Measurements from ENCODE around the gene PTCD1. TPM values are rescaled to one million over a fixed set of nuclear protein-coding genes. Genes with fewer than 3 reads are reported as not detected.

The PTCD1 gene
- total RNA-seq, 1 donor from 2014 or later: 5.4 TPM

DNA sequence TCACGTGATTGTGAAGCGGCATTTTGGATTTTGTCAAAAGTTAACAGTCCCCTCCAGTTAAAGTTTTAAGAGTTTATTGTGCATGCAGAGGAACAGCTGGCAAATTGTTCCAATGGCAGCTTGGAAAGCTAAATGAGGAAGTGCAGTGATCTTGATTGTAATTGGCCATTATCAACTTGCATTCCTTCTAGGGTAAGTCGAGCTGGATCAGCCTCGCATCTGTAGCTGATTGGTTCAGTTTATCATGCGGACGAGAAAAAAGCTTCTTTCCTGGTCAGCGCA is 34.7 kb upstream of the PTCD1 start:
- H3K27ac Mint-ChIP-seq (ENCODE audit: unreplicated experiment): peak overlapping the region; percentile 96
- peak overlapping the region; percentile 97 for H3K4me3 Mint-ChIP-seq (ENCODE audit: unreplicated experiment)
- H3K36me3 Mint-ChIP-seq (ENCODE audit: low read depth): no peaks in the 10 kb centered on the region
- TF ChIP-seq, protein P1, sequence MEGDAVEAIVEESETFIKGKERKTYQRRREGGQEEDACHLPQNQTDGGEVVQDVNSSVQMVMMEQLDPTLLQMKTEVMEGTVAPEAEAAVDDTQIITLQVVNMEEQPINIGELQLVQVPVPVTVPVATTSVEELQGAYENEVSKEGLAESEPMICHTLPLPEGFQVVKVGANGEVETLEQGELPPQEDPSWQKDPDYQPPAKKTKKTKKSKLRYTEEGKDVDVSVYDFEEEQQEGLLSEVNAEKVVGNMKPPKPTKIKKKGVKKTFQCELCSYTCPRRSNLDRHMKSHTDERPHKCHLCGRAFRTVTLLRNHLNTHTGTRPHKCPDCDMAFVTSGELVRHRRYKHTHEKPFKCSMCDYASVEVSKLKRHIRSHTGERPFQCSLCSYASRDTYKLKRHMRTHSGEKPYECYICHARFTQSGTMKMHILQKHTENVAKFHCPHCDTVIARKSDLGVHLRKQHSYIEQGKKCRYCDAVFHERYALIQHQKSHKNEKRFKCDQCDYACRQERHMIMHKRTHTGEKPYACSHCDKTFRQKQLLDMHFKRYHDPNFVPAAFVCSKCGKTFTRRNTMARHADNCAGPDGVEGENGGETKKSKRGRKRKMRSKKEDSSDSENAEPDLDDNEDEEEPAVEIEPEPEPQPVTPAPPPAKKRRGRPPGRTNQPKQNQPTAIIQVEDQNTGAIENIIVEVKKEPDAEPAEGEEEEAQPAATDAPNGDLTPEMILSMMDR (IDR thresholded peaks at IDR 0.05): no peak
- DNase-seq (ENCODE audit: low spot score): no peak
- H3K27me3 Mint-ChIP-seq (ENCODE audit: low read depth): no peaks in the 10 kb centered on the region
- H3K4me1 Mint-ChIP-seq (ENCODE audit: low read depth): peaks cover 38% of the 10 kb centered on the region
- no peaks in the 10 kb centered on the region for H3K9me3 Mint-ChIP-seq (ENCODE audit: low read depth)

DNA sequence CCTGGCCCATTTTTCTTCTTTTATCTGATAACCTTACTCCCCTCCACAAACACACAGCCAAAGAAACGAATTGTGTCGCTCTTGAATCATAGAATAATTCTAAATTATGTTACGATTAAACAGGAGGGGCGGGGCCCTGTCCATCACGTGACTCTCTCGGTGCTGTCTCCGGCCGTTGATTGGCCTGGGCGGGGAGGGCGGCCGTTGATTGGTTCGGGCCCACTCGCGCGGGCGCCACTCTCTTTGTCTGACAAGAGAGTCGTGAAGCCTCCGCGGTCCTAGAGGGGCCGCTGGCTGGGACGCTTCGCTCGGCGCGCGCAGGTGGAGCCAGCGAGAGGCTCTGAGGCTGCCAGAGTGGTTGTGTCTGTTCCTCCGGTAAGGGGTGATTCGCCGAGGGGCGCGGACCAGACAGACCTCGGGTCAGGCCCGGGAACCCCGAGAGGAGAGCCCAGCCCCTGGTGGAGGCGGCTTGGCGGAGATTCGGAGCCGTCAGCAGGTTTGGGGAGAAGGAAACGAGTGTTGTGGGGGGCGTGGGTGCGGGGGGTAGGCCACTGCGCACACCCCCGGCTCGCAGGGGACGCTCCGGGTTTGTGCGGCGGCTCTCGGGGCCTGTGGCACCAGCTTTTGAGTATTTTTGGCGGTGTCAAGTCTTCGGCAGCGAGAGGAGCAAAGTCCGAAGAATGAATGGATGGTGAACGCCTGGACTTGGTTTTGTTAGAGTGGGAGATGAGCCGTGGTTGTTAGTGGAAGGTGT is 34.1 kb upstream of the PTCD1 start, which contains the start of gene ZNF789:
Gene ZNF789, plus strand, starts transcription at position 330 of the 754 bp plus-strand sequence. CDS start 3,567 bp downstream, outside the sequence.
- no peaks in the 10 kb centered on the region for H3K9me3 Mint-ChIP-seq (ENCODE audit: low read depth)
- H3K4me3 Mint-ChIP-seq (ENCODE audit: unreplicated experiment): peak within 1 kb of the TSS; percentile 97
- H3K4me1 Mint-ChIP-seq (ENCODE audit: low read depth): peaks cover 35% of the 10 kb centered on the region
- TF ChIP-seq, protein P1 (IDR thresholded peaks at IDR 0.05): peak; percentile 37
- DNase-seq (ENCODE audit: low spot score): peak; percentile 100
- no peaks in the 10 kb centered on the region for H3K27me3 Mint-ChIP-seq (ENCODE audit: low read depth)
- peak within 1 kb of the TSS; percentile 96 for H3K27ac Mint-ChIP-seq (ENCODE audit: unreplicated experiment)
- H3K36me3 Mint-ChIP-seq (ENCODE audit: low read depth): no peaks in the 10 kb centered on the region

DNA sequence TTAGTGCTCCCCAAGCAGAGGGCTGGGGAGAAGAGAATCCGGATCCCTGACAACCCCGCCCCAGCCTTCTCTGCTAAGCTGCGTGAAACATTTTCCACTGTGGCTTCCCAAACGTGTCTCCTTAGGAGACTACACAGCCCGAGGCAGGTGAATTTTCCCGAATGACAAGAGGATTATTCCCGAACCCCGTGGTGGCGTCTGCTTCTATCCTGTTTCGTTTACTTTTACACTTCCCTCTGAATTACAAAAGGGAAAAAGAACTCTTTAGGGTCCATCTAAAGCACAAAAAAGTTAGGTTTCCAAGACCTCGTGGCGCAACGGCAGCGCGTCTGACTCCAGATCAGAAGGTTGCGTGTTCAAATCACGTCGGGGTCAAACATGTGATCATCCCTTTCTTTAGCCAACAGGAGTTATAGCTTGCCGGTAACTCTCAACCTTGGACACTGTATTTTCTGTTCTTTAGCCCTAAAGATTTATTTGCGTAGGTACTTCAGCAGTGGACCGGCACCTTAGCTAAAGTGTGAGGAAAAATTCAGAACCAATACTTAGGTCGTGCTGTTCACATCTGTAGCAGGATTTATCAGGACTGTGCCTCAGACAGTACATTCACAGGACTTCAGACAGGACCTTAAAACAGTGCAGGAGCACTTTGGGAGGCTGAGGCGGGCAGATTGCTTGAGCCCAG is 30.9 kb upstream of the PTCD1 start:
- Mint-ChIP-seq H3K27me3 (ENCODE audit: low read depth) (no peaks in the 10 kb centered on the region), H3K27ac (ENCODE audit: unreplicated experiment) (no peak overlapping the region), H3K4me3 (ENCODE audit: unreplicated experiment) (no peak overlapping the region), H3K36me3 (ENCODE audit: low read depth) (peaks cover 2% of the 10 kb centered on the region), H3K4me1 (ENCODE audit: low read depth) (peaks cover 37% of the 10 kb centered on the region), H3K9me3 (ENCODE audit: low read depth) (no peaks in the 10 kb centered on the region)
- TF ChIP-seq, protein P1 (IDR thresholded peaks at IDR 0.05): no peak
- no peak for DNase-seq (ENCODE audit: low spot score)

DNA sequence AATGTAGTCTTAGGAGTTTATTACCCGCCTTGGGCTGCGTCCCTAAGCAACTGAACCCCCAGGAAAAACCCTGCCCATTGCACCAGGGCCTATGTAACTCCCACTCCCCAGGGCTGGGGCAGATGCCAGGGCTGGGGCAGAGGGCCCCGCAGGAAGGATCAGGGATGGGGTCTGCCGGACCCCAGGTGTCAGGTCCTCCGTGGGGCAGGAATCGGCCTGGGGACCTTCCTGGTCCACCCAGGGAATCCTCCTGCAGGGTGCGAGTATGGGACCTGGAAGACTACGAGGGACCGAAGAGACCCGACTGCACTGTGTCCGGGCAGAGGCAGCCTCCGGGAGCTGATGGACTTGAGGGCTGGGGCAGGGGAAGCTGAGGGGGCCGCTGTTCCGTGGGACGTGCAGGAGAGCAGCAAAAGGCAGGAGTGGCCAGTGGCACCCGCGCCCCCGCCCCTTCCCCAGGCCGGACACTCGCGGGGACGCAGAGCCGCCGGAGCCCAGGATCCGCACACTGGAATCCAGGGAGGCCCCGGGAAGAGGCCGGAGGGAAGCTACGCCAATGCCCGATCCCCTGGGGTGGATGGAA is 29.8 kb upstream of the PTCD1 start:
- Mint-ChIP-seq H3K4me3 (ENCODE audit: unreplicated experiment) (no peak overlapping the region), H3K36me3 (ENCODE audit: low read depth) (peaks cover 6% of the 10 kb centered on the region), H3K27ac (ENCODE audit: unreplicated experiment) (no peak overlapping the region)

DNA sequence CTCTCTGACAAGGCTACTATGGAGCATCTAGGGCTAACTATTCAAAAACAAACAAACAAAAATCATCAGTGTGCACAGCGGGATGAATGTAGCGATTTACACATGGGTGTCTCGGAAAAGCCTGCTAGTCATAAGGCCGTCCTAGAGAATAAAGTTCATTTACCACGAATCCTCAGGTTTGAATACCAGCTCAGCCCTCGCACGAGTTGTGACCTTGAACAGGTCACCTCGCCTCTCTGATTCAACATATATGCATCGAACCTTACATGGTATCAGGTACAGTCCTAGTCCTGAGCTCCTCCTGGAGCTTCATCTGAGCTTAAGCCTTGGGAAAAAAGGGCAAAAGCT is 26.8 kb upstream of the PTCD1 start:
- no peaks in the 10 kb centered on the region for H3K27me3 Mint-ChIP-seq (ENCODE audit: low read depth)
- no peaks in the 10 kb centered on the region for H3K9me3 Mint-ChIP-seq (ENCODE audit: low read depth)
- peaks cover 33% of the 10 kb centered on the region for H3K4me1 Mint-ChIP-seq (ENCODE audit: low read depth)
- peak overlapping the region; percentile 81 for H3K4me3 Mint-ChIP-seq (ENCODE audit: unreplicated experiment)
- H3K36me3 Mint-ChIP-seq (ENCODE audit: low read depth): peaks cover 8% of the 10 kb centered on the region
- TF ChIP-seq, protein P1 (IDR thresholded peaks at IDR 0.05): no peak
- DNase-seq (ENCODE audit: low spot score): no peak
- H3K27ac Mint-ChIP-seq (ENCODE audit: unreplicated experiment): peak overlapping the region; percentile 93

More for the DNA sequence above, 29.8 kb upstream of the PTCD1 start:
- Mint-ChIP-seq H3K9me3 (ENCODE audit: low read depth) (no peaks in the 10 kb centered on the region), H3K27me3 (ENCODE audit: low read depth) (no peaks in the 10 kb centered on the region), H3K4me1 (ENCODE audit: low read depth) (peaks cover 35% of the 10 kb centered on the region)
- no peak for DNase-seq (ENCODE audit: low spot score)
- TF ChIP-seq, protein P1 (IDR thresholded peaks at IDR 0.05): no peak

Measured in chondrocyte (in vitro differentiated cells).